Epithelial cell of esophagus (primary cell): ENCODE measurements around the gene BORCS6.

ENCODE experiments used
- DNase-seq: peaks from one replicate; pipeline ENCODE4 v3.0.0; 2010; ENCODE audit warnings: low read depth
- H3K4me3 ChIP-seq: 2 replicates; pipeline ENCODE4 v1.5.1; 2011; ENCODE audit warnings: mild to moderate bottlenecking, low read length, control low read depth
- TF ChIP-seq, protein P1 (sequence below): IDR thresholded peaks from 2 replicates; pipeline ENCODE4 v1.5.1; 2011; ENCODE audit warnings: low read depth, mild to moderate bottlenecking, low read length, control low read depth, inconsistent platforms; ENCODE audit not compliant: insufficient read depth; ENCODE audit errors: missing control alignments

The BORCS6 gene

DNA sequence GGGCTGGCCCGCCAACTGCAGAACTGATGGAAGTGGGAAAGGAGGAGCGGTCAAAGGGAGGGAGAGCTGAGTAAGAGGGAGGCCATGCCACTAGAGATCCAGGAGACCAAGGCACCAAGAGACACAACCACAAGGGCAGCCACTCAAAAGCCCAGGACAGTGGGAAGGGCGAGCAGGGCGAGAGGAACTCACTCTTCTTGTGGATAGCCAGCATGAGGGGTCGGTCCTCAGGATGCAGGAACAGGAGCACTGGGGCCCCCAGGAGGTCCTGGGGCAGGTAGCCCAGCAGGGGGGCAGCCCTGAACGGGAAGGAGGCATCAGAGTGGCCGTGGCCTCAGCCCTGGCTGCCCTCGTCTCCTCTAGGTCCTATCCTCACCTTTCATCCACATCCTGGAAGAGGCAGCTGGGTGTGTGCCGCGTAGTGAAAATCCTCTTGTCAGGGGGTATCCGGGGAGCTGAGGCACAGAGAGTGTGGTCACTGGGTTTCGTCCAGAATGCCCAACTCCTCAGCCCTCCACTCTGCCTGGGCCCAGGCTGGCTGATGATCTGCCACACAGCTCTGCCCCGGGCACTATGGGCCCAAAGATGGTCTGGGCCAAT is 42.1 kb downstream of the BORCS6 start:
- no peak for DNase-seq
- no peak overlapping the region for H3K4me3 ChIP-seq
- TF ChIP-seq, protein P1, sequence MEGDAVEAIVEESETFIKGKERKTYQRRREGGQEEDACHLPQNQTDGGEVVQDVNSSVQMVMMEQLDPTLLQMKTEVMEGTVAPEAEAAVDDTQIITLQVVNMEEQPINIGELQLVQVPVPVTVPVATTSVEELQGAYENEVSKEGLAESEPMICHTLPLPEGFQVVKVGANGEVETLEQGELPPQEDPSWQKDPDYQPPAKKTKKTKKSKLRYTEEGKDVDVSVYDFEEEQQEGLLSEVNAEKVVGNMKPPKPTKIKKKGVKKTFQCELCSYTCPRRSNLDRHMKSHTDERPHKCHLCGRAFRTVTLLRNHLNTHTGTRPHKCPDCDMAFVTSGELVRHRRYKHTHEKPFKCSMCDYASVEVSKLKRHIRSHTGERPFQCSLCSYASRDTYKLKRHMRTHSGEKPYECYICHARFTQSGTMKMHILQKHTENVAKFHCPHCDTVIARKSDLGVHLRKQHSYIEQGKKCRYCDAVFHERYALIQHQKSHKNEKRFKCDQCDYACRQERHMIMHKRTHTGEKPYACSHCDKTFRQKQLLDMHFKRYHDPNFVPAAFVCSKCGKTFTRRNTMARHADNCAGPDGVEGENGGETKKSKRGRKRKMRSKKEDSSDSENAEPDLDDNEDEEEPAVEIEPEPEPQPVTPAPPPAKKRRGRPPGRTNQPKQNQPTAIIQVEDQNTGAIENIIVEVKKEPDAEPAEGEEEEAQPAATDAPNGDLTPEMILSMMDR: no peak

DNA sequence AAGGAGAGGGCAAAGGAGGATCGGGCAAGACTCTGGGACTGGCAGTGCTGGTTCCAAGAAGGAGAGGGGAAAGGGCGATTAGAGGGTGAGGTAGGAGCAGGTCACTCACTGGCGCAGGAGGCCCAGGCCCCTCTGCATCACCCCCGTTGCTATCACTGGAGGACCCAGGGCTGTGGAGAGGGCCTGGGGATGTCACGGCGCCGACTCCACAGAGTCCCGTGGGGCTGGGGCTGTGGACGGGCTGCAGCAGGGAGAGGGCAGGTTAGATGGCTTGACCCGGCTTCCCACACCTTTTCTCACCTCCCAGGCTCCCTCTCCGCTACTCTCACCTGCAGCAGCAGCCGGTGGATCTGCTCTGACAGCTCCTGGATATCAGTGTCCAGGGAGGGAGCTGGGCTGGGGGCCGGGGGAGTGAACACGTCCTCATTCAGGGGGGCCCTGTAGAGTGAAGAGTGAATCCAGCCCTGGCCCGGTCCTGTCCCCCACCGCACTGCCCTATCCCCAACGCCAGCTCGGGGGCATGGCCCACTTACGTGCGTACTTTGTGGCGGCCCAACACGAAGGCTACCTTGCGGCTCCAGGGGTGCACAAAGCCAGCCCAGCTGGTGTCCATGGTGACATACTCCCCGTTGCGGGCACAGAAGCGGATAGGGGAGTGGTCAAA is 42.7 kb downstream of the BORCS6 start:
- no peak overlapping the region for H3K4me3 ChIP-seq
- no peak for DNase-seq
- TF ChIP-seq, protein P1: no peak

DNA sequence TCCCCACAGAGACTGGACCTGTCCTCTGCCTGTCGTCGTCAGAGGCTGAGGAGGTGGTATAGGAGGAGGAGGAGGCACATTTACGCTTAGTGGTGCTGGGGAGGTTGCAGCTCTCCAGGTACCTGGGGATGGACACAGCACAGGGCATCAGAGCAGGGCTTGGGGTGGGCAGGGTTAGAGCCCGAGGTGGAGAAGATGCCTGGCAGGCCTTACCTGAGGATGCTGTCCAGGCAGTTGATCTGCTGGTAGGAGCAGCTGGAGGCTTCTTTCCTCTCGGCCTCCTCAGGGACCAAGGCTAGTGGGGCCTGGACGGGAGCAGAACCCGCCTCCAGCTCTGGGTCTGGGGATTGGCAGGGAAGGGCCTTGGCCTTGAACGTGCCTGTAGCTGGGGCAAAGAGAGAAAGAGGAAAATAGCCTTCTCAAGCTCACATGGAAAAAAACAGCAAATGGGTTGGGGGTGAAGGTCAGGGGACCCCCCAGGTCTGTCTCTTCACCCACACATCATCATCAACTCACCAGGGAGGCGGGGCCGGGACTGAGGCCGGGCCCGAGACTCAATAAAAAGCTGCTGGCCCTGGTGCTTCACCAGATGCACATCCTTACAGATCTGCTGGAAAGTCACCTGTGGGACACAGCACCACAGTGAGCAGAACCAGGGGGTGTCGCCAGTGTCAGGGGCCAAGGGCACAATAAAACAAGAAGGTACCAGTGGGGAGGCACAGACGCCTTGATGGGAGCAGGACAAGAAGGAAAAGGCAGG is 43.4 kb downstream of the BORCS6 start:
- no peak for DNase-seq

DNA sequence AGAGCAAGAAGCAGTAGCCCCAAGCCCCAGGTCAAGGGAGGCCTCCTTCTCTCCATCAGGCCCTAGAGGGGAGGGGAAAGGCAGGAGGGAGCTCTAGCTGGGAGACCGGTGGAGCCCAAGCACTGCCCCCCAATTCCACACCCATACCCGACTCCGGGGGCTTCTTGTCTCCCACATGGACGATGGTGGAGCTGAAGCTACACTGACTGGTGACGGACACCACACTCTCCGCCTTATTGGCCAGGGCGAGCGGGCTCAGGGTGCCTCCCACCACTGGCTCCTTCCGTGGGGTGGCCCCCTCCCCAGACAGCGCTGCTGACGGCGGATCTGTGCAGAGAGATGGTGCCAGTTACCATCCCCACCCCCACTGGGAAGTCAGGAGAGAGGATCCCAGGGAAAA is 44.2 kb downstream of the BORCS6 start:
- no peak overlapping the region for H3K4me3 ChIP-seq
- TF ChIP-seq, protein P1: no peak
- DNase-seq: no peak

More for the DNA sequence above, 43.4 kb downstream of the BORCS6 start:
- TF ChIP-seq, protein P1: no peak
- no peak overlapping the region for H3K4me3 ChIP-seq

DNA sequence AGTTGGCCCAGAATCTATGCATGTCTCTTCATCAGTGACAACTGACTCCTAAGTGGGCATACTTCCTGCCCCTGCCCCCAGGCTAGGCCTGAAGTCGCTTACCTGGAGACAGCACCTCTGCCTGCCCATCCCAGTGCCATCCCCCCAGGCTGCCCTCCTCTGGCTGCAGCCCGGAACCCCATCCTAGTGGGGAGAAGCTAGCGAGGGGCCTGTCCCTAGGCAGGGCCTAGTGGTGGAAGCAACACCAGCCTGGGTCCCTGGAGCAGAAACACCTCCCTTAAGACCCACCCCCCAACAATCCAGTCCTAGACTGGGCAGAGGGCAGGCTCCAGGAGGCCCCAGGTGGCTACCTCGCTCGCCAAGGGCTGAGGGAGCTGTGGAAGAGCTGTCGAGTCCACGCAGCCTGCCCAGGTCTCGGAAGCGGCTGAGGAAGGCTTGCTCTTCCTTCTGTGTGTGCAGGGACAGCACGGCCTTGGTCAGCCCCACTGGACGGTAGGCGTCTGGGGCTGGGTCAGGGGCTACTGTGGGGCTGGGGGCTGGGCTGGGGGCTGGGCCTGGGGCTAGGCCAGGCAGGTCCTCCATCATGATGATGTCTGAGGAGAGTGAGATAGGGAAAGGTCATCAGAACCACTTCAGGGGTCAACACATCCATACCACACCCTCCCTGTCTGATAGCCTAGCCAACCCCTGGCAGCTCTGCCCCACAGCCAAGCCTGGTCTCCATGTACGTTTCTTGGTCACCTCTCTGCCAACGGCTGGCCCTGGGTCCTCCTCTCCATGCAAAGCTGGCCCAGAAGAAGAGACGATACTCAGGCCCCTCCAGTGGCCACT is 45.4 kb downstream of the BORCS6 start:
- no peak for DNase-seq
- TF ChIP-seq, protein P1: no peak
- no peak overlapping the region for H3K4me3 ChIP-seq

DNA sequence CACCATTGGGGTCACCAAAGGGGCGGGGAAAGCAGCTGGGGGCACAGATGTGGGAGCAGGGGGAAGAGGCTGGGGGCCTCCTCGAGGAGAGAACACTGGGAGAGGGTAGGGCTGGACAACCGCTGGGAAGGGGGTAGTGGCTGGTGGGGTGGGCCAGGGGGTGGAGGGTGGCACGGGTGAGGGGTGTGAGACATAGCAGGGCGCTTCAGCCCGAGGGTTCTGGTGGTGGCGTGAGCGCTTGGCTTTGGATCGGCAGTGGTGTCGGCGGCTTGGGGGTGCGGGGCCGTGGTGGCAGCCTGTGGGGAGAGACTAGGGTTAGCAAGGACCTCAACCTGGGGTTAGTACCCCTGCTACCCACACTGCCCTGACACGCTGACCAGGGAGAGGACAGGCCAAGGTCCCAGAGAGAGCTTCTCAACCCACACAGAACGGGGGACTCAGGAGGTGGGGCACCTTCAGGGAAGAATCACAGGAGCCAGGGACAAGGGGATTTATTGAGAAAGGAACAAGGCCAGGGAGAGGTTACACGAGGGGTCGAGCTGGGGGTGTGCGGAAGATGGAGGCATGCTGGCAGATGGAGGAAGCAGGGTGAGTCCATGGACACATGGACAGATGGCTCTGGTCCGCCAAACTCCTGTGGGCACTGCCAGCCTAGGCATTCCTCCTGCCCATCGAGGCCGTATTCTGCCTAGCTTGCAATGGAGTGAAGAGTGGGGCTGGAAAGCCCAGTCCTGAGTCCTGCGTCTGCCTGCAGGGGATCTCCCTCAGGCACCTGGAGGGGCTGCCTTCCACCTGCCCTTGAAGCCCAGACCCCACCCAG is 46.2 kb downstream of the BORCS6 start:
- H3K4me3 ChIP-seq: no peak overlapping the region
- DNase-seq: no peak
- TF ChIP-seq, protein P1: no peak
